ENCODE data around the gene ADAR.

Gene ADAR

DNA sequence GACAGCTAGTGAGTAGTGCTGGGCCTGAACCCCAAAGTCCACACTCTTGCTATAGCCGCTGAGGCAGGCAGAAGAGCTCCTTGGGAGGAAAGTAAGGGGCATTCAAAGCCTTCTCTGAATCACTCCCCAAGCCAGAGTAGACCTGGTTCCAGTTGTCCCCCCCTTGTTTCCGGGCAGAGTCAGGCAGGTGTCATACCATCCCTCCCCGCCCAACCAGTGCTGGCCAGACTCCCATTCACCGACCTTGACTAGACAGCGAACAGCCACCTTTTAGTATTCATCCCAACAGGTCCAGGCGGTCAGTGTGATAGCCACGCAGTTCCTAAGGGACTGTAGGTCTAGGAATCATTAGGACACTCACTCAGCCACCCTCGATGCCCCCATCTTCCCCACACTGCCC, 28.6 kb downstream of the ADAR start:
- DNase-seq = no peak

GRCh38 chr1:154578058-154578418, 29.9 kb downstream of the ADAR start:
- no peak for DNase-seq

DNA sequence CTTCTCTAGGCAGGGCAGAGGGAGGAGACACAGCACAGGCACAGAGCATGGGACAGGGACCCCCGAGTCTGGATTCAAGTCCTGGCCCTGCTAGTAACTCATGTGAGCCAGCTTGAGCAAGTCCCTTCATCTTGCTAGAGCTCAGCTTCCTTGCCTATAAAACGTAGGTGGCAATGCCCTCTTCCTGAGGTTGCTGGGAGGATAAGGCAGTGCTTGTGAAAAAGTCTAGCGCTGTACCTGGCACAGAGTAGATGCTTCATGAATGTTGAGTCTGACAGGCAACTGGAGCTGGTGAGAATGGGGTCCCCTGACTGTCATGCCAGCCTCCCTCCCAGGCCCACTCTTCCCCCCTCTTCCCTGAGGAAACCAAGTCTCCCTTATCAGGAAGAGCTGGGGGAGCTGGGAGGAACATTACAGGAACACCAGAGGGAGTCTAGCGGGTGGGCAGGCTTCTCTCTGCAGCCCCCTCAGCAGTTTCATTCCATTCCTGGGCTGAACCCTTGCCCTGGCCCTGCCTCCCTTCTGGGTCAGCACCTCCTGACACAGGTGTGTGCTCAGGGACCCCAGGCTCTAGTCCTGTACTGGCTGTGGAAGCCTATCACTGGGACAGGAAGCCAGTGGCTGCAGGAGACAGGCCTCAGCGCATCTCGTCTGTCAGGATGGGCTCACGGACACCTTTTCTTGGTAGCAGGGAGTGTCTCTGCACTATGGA, 30.5 kb downstream of the ADAR start:
- DNase-seq = no peak

GRCh38 chr1:154575951-154576566, 31.9 kb downstream of the ADAR start:
- no peak for DNase-seq

GRCh38 chr1:154575147-154575927, 32.6 kb downstream of the ADAR start:
- no peak for DNase-seq

DNA sequence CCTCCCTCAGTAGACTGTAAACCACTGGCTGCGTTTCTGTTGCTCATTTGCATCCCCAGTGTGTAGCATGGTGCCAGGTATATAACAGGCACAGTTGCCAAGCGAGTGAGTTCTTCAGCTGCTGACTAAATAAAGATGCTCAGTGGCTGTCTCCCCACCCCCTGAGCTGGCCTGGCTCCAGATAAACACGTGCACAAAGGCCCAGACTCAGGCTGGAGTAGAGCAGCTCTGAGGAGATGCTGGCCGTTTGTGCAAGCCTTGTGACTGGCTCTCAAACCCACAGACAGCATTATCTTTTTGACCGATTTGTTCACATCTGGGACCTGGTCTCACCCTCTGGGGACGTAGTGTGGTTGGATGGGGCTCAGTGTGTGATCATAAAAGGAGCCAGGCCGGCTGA, 33.3 kb downstream of the ADAR start:
- DNase-seq = peak; percentile 26

GRCh38 chr1:154573168-154573510, 34.8 kb downstream of the ADAR start:
- DNase-seq = no peak

- DNase-seq = no peak
These were observed 35.4 kb downstream of the ADAR start for GRCh38 chr1:154572468-154573167.

GRCh38 chr1:154571964-154572288, 36.1 kb downstream of the ADAR start:
- no peak for DNase-seq

- no peak for DNase-seq
These were observed 36.6 kb downstream of the ADAR start for GRCh38 chr1:154571244-154571963.

DNA sequence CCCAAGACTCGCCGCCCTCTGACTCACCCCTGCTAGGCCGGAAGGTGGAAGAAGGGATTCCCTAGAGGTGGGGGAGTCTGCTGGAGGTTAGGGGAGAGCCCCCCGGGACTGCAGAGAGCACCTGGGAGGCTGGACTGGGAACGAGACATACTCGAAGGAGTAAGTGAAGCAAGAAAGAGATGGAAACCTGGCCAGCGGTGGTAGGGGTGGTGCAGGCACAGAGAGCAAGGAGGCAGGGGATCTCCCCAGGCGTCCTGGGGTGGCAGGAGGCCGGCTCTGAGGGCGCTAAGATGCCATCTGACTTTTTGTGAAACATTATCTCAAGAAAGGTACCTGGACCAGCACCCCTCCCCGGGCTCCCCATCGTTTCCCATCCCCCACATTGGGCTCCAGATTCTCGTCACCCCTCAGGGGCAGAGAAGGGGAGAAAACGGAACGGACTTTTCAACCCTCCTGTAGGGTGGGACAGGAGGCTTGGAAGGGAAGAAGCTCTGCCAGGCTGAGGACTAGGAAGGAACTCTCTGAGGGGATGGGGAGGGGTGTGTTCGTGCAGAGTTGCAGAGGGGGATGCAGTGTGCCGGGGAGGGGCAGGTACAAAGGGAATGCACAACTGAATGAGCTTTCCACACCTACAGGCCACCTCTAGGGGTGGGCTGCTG, 39.7 kb downstream of the ADAR start:
- DNase-seq = no peak

- peak; percentile 89 for DNase-seq
These were observed 40.4 kb downstream of the ADAR start, which contains the start of gene CHRNB2 for GRCh38 chr1:154567386-154568156. TSS of gene CHRNB2 (plus strand) at chr1:154567778. CDS start at chr1:154568045, 267 bp downstream.

DNA sequence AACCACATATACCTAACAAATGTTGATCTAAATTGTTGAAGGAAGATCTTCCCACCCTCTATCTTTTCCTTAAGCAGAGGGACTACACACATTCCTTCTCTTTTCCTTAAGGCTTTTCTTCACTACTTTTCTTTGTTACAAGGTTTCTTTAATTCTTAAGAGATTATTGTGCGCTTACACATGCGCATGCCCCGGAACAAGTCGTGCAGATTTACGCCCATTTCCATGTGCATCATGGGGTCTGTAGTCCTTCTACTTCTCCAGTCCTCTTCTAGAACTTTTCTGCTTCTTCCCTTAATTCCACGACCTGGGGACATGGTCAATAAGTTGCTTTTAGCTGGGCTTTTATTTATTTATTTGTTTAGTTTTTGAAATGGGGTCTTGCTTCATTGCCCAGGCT, 42.1 kb downstream of the ADAR start:
- DNase-seq = no peak

DNA sequence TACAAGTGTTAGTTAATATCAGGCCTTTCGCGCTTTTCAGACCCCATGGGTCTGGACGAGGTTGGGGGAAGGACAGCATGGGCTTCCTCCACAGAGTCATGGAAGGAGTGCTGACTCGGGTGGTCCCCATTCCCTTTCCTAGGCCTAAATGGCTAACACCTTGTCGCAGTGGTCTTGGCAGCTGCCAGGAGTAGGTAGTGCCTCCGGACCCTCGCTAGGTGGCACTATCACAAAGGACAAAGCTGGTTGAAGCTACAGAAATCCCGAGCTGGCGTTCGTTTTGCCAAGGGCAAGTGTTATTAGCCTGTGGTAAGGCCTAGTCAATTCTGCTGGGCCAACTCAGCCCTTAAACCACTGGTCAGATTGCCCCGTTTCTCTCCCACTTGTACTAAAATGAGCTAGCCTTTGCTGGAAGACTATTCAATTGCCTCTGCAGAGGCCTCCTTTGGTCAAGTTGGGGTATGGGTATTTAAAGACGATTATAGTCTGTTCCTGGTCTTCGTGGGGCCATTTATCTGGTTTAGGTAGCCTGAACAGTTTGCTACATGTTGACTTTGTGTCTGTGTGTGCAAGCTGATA, 48.4 kb downstream of the ADAR start:
- DNase-seq = peak; percentile 98

GRCh38 chr1:154558720-154559465, 49.1 kb downstream of the ADAR start:
- peak; percentile 99 for DNase-seq

DNA sequence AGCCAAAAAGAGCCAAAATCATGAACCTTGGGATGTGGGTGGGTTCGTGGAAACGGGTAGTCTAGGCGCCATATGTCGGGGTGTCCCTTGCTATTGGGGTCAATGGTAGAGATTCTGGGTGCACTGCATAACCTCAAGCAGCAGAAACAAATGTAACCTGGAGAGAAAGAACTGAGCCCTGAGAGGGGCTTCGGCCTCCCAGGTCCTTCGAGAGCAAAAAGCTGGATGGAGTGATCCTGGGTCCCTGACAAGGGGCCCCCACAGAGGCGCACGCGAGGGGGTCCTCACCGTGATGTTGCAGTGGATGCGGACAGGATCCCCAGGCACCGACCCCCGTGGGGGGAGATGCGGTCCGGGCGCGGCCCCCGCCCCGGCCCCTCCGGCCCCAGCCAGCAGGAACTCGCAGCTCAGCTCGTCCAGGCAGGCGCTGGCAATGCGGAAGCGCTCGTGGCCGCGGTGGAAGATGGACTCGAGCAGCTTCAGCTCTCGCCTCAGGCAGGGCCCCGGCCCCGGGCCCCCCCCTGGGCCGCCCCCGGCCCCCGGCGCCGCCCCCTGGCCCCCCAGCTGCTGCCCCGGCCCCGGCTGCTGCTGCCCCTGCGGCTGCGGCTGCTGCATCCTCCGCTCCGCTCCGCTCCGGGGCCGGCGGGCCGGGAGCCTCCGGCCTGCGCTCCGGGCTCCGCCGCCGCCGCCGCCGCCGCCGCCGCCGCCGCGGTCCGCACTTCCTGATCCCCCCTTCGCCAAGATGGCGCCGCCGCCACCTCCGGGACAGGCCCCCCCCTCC, 49.9 kb downstream of the ADAR start, which contains the start of gene UBE2Q1:
UBE2Q1 (minus strand) TSS at position 724 of the 781 bp plus-strand sequence; CDS start at position 615, 109 bp downstream.
- DNase-seq = no peak

DNA sequence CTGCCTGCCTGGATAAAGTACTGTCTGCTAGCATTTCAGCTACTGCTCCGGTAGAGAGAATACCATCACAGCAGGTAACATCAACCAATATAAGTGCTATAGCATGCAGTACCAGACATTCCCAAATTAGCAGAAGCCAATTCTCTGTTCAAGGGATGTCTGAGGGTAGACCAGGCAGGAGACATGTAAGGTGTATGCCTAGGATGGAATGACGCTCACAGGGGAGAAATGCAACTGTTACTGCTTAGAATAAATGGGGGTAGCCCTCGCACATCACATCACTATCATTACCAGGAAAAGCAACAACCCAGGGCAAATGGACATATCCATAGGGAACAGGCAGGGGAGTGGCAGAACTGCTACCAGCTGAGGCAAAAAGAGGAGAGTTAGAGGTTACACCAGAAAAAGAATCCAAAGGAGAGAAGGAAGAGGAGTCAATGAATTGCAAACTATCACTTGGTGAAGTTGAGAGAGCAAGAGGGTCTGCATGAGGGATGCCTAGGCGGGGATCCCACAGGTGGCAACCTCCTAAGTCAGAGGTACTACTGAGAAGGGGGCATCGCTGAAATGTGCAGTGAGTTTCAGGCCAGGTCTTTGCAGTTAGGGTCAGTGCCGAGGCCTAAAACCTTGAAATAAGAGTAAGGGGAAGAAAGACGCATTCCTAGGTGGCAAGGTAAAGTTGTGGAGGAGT, 50.6 kb downstream of the ADAR start:
- DNase-seq = no peak

DNA sequence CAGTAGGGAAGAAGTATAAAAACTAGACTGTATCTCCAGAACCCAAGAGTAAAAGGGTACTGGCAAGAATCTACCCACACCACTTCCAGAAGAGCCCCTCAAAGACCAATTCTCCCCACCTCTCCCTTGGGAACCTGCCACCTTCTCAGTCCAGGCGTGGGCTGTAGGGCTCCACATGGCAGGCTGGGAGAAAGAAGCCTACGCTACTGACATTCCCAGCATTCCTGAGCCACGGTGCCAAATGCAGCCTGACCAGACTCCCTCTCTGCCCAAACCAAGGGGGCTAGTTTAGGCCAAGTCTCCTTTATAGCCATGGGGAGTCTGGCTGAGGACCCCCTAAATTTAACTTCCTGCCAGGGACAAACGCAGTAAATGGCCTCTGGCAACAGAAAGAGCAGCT, 51.6 kb downstream of the ADAR start:
- DNase-seq = no peak

Measured in SHP77 treated with DMSO at 0.1 percent for 48 hours (cell line).